ENCODE data around the gene MYL6B.

DNA sequence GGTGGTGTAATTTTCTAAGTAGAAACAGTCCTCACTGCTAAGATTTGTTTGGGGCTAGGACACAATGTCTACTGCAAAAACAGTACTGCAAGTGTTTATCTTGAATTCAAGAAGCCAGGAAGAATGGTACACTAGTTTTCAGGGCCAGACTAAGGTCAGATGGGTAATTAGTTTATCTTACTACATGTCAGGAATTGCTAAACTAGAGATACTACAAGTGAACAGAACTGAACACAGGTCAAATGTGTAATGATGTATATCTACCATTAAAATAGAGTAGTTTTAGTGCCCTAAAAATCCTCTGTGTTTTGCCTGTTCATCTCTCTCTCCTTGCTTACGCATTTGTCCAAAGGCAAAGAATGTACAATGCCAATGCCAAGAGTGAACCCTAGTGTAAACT is 38.3 kb upstream of the MYL6B start:
- no peak for TF ChIP-seq CTCF (IDR thresholded peaks at IDR 0.05; ENCODE audit: poor library complexity)
- no peak for TF ChIP-seq EZH2 (IDR thresholded peaks at IDR 0.05; ENCODE audit: borderline replicate concordance)
- TF ChIP-seq EZH2phosphoT487 (IDR thresholded peaks at IDR 0.05; ENCODE audit: low read depth, severe bottlenecking, unreplicated experiment) = no peak
